HG03196 (cell line): Measurements from ENCODE around the gene SPTLC2.
A peak's percentile ranks its signal among the peaks of the same experiment; 100 is the strongest.
"Not testable (repeated sequence)": the region's sequence is repeated elsewhere in the genome, so short reads cannot be mapped to it uniquely, and the experiment has no call there.

ENCODE experiments used
- ATAC-seq: cut with Tn5 transposase; IDR thresholded peaks from one replicate; pipeline ENCODE4 v1.9.1; 2021; ENCODE audit not compliant: unreplicated experiment

The SPTLC2 gene

DNA sequence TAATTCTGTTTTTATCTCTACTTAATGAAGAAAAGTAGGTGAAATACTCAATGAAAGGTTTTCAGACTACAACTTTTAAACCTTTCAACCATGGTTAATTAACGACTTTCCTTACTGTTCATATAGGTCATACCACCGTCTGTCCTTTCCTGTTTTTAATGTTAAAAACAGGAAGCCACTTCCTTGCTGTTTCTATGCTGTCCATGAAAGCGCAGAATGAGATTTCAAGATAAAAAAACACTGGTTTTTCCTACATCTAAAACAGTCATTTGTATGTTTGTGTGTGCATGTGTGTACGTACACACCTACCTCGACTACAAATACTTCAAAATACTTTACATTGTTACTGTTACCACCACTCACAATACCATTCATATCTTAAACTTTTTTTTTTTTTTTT, 27.3 kb downstream of the SPTLC2 start:
- ATAC-seq, result no peak

DNA sequence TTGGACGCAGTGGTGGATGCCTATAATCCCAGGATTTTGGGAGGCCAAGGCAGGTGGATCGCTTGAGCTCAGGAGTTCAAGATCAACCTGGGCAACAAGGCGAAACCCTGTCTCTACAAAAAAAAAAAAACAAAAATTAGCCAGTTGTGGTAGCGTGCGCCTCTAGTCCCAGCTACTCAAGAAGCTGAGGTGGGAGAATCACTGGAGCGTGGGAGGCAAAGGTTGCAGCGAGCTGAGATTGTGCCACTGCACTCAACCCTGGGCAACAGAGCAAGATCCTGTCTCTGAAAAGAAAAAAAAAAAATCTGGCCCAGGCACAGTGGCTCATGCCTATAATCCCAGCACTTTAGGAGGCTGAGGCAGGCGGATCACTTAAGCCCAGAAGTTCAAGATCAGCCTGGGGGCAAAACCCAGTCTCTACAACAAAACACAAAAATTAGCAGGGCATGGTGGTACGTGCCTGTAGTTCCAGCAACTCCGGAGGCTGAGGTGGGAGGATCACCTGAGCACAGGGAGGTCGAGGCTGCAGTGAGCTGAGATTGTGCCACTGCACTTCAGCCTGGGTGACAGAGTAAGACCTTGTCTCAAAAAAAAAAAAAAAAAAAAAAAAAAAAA, 27.9 kb downstream of the SPTLC2 start:
- ATAC-seq, result not testable (repeated sequence)

DNA sequence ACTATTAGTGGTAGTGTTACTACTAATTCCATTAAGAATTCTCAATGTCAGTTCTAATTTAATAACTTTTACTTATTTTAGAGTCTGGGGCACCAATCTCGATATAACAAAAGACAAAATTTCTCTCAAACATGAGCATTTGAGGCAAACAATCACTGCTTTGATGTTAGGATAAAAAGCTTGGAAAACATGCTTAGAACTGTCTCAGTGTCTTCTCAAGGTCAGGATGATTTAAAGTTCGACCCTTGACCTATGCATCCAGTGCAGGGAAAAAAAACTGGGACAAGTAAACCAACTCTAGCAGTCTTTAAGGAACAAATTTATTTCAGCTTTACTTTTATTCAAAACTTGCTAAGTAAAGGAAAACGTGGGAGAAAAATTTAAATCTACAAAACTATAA, 31.1 kb downstream of the SPTLC2 start:
- no peak for ATAC-seq

DNA sequence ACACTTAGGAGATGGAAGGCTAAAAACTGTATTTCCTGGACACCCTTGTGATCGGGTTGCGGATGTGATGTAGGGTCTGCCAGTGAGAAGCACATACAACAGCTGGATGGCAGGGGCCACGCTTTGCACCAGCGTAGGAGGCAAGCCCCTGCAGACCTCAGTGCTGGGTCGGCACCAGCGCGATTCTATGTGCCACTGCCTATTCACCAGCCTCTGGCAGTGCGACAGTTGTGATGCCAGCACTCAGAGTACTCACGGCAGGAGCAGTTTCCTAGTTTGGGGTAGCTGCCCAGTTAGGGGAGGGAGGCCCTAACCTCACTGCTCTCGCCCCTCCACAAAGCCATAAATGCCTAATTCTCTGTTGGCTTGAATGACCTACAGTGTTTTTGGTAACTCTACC, 31.6 kb downstream of the SPTLC2 start:
- no peak for ATAC-seq

DNA sequence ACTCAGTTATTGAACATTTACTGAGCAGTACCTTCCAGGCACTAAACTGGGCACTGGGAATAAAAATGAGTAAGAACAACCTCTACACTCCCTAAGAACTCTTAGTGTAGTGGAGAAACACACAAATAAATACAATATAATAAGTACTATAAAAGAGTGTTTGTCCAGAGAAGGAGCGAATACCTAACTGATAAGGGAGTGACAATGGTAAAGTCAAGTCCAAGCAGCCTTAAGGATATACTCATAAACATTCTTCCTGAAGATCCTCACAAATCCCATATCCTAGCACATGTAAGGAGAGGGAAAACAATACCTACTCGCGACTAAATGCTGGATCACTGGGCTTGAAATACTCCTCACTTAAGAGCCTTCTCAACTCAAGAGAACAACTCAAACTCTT, 32.8 kb downstream of the SPTLC2 start:
- no peak for ATAC-seq

DNA sequence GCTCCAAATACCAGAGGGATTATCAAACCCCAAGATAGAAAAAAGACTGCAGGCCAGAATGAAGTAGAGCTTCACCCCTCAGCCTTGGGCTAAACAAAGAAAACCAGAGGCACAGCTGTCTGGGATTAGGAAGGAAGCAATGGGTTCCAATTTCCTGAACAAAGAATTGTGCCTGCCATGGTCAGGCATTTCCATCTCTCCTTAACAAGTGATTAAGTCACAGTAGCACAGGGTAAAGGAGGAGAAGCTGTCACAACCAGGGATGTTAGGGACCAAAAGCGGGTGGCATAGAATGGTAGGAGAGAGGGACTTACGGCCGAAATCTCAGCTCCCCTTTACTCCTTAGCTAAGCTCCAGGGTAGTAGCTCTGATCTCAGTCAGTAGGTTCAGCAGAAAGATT, 33.9 kb downstream of the SPTLC2 start:
- no peak for ATAC-seq

DNA sequence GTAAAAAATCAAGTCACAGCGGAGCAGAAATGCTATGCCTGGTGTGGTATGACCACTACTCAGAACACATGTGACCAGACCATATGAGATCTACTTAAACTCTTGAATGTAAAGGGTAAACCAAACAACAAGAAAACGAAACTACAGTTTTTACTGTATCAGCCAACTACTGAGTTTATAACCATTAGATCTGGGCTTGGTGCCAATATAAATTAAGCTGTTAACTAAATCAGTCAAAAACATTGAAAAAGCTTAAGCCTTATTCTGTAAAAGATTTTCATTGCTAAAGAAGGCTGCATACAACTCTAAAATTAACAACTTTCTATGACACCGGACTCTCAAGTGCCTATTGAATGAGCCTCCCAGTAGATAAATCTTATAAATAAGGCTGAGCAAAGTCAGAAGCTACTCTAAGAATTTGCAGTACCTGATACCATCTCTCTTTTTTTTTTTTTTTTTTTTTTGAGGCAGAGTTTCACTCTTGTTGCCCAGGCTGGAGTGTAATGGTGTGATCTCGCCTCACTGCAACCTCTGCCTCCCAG, 35.4 kb downstream of the SPTLC2 start:
- peak; percentile 91 for ATAC-seq

DNA sequence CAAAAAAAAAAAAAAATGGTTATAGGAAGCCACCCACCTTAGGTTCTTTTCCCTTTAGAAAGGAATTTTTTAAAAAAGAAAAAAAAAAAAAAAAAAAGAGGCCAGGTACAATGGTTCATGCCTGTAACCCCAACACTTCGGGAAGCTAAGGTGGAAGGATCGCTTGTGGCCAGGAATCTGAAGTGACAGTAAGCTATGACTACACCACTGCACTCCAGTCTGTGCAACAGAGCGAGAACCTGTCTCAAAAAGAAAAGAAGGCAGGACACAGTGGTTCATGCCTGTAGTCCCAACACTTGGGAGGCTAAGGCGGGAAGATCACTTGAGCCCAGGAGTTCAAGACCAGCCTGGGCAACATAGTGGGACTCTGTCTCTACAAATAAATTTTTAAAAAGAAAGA, 36.0 kb downstream of the SPTLC2 start:
- no peak for ATAC-seq

DNA sequence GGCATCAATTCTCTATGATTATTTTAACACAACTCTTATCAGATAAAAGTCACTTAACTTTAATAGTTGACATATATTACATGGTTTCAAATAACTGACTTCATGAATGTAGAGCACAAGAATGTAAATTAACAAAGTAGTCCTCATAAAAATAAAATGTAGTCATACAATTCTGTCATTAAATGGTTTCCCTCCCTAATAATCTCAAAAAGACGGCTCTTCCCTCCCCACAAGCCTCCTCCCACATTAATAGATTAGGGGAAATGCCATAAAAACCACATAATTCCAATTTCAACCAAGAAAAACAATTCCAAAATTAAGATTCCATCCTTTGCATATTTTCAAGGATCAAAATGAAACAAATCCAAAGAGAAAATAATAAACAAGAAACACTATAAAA, 36.7 kb downstream of the SPTLC2 start:
- ATAC-seq, result no peak

DNA sequence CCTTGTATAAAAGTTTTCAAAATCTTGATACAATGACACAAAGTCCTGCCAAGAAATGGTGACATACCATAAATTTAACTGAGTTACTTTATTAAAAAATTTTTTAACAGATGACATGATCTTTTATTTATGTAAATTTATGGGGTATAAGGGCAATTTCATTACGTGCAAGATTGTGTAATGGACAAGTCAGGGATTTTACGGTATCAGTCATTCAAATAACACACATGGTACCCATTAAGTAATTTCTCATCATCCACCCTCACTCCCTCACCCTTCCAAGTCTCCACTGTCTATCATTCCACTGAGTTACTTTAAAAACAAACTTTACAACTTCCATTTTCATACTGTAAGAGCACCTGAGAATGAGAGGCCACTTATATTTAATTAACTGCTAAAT, 37.4 kb downstream of the SPTLC2 start:
- no peak for ATAC-seq

DNA sequence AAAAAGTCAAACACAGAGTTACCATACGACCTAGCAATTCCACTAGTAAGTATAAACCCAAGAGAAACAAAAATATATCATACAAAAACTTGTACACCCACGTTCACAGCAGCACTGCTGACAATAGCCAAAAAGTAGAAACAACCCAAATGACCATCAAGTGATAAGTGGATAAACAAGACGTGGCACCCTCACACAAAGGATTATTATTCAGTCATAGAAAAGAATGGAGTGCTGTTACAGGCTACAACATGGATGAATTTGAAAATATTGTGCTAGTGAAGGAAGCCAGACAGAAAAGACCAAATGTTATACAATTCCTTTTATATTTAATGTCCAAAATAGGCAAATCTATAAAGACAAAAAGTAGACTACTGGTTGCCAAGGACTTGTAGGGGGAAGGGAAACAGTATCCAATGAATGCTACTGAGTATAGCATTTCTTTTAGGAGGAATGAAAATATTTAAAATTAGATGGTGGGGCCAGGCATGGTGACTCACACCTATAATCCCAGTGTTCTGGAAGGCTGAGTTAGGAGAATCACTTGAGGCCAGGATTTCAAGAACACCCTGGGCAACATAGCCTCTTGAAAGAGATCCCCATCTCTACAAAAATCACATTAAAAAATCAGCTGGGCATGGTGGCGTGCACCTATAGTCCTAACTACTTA, 41.9 kb downstream of the SPTLC2 start:
- no peak for ATAC-seq

DNA sequence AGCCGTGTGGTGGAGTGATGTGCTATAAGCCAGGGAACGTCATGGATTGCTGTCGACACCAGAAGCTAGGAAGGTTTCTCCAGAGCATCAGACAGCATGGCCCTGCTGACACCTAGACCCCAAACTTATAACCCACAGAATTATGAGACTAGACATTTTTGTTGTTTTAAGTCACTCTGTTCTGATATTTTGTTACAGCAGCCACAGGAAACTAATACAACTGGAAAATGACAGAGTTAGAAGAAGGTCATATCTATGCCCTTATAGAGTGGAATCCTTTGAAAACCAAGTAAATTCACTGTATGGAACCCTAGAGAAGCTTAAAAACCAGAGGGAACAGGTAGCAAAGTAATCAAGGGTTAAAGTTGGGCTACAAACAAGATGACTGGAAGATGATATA, 42.5 kb downstream of the SPTLC2 start:
- ATAC-seq, result no peak

DNA sequence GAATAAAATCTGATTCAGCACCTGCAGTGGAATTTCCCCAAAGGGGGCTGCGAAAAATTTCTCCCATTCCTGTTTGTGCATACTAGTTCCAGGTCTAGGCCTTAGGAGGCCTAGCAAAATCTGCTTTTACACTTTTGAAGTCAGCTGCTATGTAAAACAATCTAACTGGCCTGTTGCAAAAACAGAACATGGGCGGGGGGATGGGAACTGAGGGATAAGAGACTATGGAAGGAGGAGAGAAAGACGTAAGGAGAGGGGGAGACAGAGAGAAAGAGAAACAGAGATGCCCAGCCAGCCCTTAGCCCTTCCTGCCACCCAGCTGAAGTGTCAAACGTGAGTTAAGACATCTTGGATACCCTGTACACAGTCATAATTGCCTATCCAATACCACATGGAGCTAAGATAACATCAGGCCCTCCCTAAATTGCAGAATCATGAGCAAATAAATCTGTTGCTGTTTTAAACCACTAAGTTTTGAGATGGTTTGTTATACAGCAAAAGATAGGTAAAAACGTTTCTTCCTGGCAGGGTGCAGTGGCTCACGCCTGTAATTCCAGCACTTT, 45.6 kb downstream of the SPTLC2 start:
- no peak for ATAC-seq

DNA sequence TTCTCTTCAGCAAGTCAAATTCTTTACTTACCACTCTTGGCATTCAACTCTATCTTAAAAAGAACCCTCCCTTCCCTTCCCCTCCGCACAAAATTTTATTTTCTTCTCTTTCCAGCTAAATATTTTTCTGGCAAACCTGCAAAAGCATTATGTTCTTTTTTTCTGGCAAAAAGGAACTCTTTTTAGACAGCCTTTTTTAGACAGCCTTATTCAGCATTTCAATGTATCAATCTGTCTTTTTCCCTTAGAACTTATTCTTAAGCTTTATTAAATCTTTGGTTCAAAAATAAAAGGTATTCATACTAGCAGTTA, 50.5 kb downstream of the SPTLC2 start:
- ATAC-seq, result no peak

DNA sequence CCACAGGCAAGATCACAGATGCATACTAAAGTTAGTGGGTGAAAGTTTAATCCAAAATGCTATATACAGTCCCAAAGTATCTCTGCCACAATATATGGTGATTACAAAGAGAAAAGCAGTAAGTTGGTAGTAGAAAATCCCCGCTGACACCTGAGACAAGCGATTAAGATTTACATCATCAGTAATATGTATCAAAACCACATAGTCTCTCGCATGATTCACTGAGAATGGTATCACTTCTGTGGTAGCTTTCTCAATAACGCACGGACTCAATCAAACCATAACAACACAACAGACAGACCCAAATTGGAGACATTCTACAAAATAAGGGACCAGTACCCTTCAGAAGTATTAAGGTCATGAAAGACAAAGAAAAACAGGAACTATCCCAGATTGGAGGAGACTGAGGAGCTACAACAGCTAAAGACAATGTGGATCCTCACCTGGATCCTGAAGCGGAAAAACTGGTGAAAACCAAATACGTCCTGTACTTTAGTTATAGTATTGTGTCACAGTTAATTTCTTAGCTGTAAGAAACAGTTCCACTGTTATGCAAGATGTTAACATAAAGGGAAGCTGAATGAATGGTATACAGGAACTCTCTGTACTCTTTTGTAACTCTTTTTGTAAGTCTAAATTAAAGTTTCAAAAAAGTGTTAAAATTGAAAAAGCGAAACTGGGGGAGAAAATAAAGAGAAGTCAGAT, 51.0 kb downstream of the SPTLC2 start:
- ATAC-seq, result no peak

DNA sequence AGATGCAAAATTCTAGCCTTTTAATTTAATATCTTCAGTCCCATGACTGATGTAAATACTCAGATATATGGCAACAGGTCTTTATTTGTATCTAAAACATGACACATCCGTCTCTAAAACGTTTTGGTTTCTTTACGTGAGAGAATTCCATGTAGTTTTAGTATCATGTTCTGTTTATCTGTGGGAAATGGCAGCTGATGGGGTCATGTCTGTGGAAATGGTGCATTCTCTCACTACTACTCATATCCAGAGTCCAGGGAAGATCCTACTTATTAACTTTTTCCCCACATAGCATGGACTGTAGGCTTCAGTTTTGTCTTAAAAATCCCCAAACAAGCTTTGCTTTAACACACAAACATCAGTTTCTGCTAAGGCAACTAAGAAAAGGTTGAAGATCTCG, 53.8 kb downstream of the SPTLC2 start:
- no peak for ATAC-seq

DNA sequence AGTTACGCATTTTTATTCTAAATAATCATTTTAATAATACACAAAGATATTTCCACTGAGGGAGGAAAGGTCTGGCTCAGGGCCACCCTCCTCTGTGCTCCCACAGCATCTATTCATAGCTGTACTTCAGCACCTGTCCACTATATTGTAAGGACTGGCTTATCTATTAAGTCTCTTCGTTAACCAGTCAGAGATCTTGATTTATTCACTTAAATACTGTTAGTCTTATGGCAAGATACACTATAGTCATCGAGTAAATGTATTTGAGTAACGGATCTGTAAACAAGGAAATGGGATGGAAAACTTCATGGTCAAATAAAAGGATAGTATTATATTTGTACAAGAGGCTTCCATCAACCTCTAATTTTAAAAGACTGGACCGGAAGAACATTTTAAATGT, 54.6 kb downstream of the SPTLC2 start:
- no peak for ATAC-seq

DNA sequence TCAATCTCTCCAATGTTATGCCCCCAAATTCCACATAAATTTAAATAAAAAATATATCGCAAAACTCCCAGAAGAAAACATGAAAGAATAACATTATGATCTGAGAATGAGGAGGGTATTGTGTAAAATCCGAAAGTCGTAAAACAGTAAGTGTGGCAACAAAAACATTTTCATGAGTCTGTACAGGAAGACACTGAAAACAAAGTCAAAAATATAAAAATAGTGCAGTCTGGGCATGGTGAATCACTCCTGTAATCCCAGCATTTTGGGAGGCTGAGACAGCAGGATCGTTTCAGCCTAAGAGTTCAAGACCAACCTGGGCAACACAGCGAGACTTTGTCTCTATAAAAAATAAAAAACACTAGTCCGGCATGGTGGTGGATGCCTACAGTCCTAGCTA, 57.1 kb downstream of the SPTLC2 start:
- no peak for ATAC-seq

DNA sequence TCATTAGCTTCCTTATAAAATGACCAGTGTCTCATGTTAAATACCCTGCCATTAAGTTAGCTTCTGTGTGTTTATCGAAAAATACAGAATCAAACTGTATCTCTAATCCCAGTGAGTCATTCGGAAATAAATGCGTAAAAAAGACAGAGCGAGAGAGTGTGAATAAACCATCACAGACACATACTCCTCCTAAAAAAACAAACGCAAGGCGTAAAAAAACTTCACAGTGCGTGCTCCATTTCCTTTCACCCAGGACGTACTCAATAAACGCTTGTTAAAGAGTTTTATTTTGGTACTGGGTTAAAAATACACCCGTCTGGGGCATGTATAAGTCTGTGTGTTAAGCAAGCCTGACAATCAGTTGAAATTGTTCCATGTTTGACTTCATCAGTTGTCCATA, 59.0 kb downstream of the SPTLC2 start:
- ATAC-seq, result no peak

DNA sequence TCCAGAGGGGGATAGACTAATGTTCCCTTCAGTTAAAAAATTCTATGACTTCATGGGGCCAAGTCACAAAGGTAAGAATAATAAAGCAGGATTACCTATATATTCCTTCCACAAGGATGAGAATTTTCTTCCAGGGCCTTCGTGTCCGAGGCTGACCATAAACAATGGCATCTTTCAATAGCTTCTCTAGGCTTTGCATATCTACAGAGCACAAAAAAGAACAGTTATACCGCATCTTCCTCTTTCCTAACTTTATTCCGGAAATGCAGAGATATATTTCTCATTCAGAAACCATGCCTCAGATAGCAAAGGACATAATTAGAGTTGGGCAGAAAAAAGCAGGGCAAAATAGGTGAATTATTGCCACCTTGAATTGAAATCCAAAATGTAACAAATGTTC, 59.5 kb downstream of the SPTLC2 start:
- no peak for ATAC-seq

DNA sequence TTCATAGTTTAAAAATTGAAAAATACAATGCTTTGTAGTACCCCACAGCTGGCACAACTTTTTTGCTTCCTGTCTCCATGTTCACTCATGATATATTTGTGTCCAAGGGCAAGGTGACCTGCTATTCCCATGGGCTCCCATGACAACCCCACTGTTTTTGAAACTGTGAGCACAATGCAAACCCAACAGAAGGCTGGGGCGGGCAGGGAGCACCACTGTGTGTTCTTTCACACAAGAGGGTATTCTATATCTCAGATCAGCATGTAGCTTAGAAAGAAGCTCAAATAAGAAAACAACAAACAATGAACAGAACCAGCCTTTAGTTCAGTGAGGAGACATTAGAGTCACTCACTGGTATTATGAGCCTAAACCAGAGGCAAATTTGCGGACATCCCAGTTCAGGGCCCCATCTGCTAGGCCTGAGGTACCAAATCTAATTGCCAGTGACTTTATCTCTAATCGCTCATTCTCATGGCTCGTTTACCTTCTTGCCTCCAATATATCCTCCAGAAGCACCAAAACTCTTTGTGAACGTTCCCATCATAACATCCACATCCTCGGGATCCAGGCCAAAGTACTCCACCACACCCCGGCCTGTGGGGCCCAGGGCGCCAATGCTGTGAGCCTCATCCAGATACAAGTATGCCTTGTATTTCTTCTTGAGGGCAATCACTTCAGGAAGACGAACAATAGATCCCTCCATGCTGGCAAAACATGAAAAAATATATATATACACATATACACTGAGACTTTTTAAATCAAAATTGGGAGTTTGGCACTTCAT, 61.4 kb downstream of the SPTLC2 start:
- ATAC-seq, result peak; percentile 29
